GM21786 (cell line): ENCODE measurements around the gene MTMR8.
"Not testable (repeated sequence)": the region's sequence is repeated elsewhere in the genome, so short reads cannot be mapped to it uniquely, and the experiment has no call there.

Experiments used
- ATAC-seq: cut with Tn5 transposase; IDR thresholded peaks from one replicate; pipeline ENCODE4 v1.9.1; 2021; ENCODE audit not compliant: unreplicated experiment

MTMR8 gene

DNA sequence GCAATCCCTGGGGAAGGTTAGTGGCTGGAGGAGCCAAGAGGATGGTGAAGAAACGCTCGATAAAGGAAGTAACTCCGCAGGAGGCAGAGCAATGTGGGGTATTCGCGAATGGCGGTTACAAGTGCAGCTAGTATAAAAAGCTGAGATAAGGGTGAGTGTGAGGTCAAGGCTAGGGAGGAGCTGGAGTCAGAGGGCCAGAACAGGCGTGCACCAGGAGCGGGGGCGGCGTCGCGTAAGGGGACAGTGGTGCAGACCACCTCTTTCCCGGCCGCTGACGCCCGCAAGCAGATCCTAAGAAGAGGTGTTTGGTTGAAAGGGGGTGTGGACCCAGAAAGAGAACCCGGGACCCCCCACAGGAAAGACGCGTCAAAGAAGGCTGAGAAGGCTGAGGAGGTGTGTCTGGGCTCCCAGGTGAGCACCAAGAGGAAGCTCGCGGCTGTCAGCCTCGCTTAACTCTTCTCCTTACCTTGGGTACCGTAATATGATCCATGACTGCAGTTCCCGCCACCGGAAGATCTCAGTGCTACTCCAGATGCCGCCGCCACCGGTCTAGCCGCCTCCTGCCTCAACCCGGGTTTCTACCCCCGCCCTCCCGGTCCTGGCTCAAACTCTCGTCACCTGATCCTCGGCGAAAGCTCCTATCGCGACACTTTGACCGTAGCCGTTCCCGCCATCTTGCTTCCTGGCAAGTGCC is at the start of gene MTMR8:
TSS of gene MTMR8 (minus strand) at position 579 of the 694 bp plus-strand sequence. CDS start at position 490, 89 bp downstream.
- ATAC-seq: peak; percentile 95

GRCh38 chrX:64439551-64439950 is 44.3 kb upstream of the MTMR8 start:
- no peak for ATAC-seq

GRCh38 chrX:64437665-64438064 is 42.4 kb upstream of the MTMR8 start:
- no peak for ATAC-seq

DNA sequence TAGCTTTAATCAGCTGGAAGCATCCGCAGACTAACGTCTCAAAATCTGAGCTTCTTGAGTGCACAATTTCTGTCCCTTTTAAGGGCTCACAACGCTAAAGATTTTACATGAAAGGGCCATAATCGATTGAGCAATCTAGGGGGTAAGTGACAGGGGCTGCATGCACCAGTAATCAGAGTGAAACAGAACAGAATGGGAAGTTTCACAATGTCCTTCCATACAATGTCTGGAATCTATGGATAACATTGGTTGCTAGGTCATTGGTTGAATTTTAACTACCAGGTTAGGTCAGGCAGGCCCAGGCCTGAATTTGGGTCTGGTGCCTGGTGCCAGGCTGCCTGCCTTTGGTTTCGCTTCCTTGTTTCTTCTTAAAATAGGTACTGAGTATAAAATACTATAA is 42.0 kb upstream of the MTMR8 start:
- no peak for ATAC-seq

GRCh38 chrX:64428371-64428770 is 33.1 kb upstream of the MTMR8 start:
- ATAC-seq: no peak

DNA sequence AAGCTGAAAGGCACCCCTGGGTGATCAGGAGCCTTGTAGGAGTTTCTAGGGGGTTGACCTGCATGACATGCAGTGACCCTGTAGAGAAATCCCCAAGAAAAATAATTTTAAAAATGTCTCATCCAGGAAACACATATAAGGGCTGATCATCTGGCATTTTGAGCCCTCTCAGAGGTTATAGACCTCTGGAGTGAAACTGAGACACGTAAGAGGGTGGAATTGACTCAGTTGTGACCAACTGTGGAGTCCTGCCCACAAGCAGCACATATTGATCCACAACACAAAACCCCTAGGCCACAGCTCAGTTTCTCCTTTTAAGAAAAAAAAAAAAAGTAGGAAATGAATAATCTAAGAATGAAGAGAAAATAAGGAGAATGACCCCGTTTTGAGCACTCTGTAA is 32.5 kb upstream of the MTMR8 start:
- ATAC-seq: peak; percentile 90

DNA sequence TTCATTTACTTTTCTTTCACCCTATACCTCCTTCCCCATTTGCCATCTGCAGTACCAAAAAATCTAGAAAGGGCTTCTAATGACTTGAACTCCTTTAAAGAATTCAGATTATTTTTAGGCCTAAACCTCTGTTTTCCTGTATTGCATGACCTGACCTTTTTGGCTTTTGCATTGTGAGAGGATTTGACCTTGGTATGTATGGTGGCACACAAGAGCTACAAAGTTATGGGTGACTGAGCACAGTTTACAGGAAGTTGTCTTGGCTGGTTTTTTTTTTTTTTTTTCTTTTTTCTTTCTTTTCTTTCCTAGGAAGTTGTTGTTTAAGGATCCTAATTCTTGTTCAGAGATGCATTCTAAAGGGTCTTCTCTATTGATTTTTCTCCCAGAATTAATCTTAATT is 32.0 kb upstream of the MTMR8 start:
- peak; percentile 59 for ATAC-seq

DNA sequence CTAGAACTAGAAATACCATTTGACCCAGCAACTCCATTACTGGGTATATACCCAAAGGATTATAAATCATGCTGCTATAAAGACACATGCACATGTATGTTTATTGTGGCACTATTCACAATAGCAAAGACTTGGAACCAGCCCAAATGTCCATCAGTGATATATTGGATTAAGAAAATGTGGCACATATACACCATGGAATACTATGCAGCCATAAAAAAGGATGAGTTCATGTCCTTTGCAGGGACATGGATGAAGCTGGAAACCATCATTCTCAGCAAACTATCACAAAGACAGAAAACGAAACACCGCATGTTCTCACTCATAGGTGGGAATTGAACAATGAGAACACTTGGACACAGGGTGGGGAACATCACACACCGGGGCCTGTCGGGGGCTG is 14.5 kb upstream of the MTMR8 start:
- ATAC-seq: not testable (repeated sequence)

DNA sequence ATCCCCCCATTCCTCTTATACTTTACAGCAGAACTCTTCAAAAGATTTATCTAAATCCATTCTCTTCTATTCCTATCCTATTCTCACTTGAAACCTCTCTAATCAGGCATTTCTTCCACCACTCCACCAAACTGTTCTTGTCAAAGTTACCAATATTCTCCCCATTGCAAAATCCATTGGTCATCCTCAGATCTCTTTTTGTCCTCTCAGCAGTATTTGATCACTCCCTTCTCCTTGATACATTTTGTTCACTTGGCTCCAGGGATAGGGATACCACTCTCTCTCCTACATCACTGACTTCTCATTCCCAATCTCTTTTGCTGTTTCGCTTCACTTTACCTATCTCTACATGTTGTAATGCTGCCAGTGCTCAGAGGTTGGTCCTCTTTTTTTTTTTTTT is 2.8 kb upstream of the MTMR8 start:
- no peak for ATAC-seq

DNA sequence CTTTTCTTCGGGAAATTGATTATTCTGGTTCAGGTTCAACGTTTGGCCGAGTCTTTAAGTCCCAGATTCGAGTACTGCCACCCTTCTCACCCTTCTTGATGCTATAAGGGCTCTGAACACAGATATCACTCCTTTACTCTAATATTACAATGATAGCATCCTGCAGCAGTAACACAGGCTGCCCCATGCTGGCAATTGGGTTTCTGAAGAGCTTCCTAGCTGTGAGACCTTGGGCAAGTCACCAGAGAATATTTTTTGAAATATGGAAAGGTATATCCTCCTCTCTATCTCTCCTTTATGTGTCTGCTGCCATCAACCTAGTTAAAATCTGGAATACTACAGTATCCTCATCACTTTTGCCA is 297 bp upstream of the MTMR8 start:
- ATAC-seq: peak; percentile 20

- peak; percentile 16 for ATAC-seq
These were observed 986 bp downstream of the MTMR8 start for GRCh38 chrX:64394059-64394873.

DNA sequence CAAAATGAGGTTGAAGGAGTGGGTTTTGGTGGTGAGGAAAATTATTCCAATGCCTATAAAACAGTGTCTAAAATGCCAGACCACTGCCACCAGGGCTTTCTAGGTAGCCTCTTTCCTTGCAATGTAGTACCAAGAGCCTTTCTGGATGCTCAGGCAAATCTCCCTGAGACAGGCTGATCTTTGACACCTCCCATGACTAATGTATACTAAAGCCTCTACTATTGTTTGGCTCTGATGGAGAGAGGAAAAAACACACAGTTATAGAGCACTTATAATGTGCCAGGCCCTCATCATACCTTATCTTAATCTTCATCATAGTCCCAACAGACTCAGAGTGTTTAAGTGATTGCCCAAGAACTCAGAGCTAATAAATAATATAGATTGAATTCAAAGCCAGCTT is 5.8 kb downstream of the MTMR8 start:
- ATAC-seq: no peak

GRCh38 chrX:64380789-64381188 is 14.5 kb downstream of the MTMR8 start:
- not testable (repeated sequence) for ATAC-seq

DNA sequence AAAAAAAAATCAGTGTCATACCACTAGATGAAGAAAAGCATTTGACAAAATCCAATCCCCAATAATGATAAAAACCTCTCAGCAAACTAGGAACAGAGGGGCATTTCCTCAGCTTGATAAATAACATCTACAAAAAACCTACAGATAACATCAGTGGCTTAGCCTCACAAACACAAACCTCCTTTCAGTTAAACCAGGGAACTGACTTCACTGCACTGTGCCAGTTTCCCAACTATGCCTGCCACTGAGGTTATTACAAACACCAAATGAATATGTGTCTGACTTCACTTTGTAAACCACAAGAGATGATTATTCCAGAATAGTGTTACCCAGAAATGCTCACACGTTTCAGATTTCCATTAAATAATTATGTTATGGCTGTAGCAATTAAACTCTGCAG is 15.3 kb downstream of the MTMR8 start:
- ATAC-seq: no peak

GRCh38 chrX:64377753-64378152 is 17.5 kb downstream of the MTMR8 start:
- ATAC-seq: no peak

GRCh38 chrX:64352081-64352480 is 43.2 kb downstream of the MTMR8 start:
- no peak for ATAC-seq

DNA sequence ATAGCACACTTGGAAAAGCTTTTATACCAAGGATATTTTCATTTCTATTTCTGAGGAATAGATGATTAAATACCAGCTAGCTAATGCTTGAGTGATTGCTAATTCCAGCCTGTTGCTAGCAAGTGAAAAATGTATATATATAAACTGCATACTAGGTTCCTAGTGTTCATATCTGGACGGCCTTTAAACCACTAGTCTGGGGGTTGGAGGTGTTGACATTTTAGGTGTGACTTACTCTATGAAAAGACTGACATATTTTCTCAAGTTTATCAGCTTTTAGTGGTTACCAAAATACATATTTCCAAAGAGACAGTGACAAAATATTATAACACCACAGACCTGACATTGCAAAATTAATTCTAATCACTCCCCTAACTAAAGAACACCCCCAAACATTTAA is 44.7 kb downstream of the MTMR8 start:
- ATAC-seq: no peak

GRCh38 chrX:64350047-64350446 is 45.2 kb downstream of the MTMR8 start:
- no peak for ATAC-seq

- no peak for ATAC-seq
These were observed 52.4 kb downstream of the MTMR8 start for GRCh38 chrX:64342811-64343210.

- no peak for ATAC-seq
These were observed 57.0 kb downstream of the MTMR8 start for GRCh38 chrX:64338296-64338695.

DNA sequence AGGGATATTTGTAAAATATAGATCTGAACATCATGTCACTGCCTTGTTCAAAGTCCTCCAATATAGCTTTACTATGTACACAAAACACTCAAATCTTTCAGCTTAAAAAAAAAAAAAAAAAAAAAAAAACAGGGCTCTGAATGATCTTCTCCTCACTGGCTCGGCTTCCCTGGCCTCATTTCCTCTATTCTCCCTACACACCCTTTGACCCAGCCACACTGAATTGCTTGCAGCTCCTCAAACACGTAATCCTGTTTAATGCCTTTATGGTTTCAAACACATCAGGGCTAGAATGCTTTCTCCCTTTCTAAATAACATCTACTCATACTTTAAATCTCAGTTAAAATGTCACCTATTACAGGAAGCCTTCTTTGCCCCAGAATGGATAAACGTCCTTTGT is 60.8 kb downstream of the MTMR8 start:
- ATAC-seq: no peak

- peak; percentile 50 for ATAC-seq
These were observed 65.0 kb downstream of the MTMR8 start for GRCh38 chrX:64330284-64330683.
